GM19468 (cell line): Measurements from ENCODE around the gene ZNF436.

Experiments
- ATAC-seq: cut with Tn5 transposase; IDR thresholded peaks from one replicate; pipeline ENCODE4 v1.9.1; 2021; ENCODE audit warnings: mild to moderate bottlenecking, moderate library complexity, moderate number of reproducible peaks; ENCODE audit not compliant: unreplicated experiment; ENCODE audit errors: extremely low read depth

The ZNF436 gene

GRCh38 chr1:23367791-23368561 lies 1.7 kb downstream of the ZNF436 start:
- ATAC-seq = peak; percentile 90

GRCh38 chr1:23367451-23367790 lies 2.2 kb downstream of the ZNF436 start:
- ATAC-seq = no peak

- no peak for ATAC-seq
Measured at GRCh38 chr1:23366598-23366997, 3.0 kb downstream of the ZNF436 start.

DNA sequence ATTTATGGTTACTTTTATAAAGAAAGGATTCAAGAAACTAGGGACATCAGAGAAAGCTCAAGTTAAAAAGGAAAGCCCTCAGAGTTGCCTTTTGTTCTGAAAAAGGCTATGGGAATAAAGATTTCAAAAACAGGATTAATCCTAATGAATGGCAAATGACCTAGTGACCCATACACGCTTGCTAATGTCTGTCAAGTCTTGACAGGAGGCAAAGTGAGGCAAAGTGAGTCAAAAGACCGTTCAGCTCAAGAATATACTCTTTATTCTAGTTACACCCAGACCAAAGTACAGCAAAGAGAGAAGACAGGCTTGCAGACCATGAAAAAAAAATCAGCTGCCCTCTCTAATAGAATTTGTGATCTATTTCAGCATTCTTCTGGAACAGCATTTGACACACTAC lies 3.5 kb downstream of the ZNF436 start:
- ATAC-seq = no peak

GRCh38 chr1:23362218-23362713 lies 7.4 kb downstream of the ZNF436 start:
- ATAC-seq = no peak

DNA sequence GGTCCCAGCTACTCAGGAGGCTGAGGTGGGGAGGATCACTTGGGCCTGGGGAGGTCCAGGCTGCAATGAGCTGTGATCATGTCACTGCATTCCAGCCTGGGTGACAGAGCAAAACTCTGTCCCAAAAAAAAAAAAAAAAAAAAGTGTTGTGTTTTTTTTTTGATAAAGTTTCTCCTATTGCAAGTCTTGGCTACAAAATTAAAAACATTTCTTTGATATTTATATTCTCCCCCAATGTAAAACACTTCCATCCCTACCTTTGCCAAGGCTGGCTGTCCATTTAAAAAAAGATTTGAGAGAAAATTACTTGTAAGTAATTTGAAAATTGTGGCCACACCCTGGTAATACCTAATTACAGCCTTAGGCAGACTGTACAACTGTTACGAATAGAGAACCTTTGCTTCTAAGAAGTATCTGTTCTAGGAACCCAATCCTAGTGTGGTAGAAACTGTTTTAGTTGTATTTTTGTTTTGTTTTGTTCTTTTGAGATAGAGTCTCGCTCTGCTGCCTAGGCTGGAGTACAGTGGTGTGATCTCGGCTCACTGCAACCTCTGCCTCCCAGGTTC lies 11.2 kb downstream of the ZNF436 start:
- ATAC-seq = no peak

DNA sequence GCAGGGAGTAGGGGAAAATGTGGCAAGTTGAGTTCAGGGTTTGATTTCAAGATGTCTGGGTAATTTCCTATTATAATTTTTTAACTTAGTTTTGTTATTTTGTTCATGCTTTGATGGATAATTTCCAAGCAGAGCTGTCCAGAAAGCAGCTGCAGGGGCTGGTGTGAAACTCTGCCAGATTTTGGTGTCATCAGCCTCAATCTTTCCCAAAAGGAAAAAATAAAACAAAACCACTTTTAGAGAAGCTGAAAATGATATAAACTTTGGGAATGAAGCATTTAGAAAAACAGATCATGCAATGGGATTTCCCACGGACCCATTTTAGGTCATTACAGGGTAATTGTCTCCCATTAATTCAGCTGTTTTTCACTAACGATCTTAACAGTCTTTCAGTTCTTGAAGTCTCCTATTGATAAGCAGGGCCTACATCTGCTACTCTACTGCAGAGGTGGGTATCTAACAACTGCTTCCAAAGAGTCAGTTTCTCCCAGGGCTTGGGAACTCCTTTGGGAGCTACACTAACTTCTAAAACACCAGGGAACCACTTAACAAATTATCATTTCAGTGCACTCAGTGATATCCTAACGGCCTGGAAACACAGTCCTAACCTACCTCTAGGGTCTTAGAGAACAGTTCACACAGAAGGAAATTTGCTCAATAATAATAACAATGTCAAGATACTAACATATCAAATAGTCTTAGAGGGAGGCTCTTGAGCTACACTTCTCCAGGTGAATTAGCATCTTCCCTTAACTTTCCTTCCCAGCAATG lies 12.3 kb downstream of the ZNF436 start:
- no peak for ATAC-seq

DNA sequence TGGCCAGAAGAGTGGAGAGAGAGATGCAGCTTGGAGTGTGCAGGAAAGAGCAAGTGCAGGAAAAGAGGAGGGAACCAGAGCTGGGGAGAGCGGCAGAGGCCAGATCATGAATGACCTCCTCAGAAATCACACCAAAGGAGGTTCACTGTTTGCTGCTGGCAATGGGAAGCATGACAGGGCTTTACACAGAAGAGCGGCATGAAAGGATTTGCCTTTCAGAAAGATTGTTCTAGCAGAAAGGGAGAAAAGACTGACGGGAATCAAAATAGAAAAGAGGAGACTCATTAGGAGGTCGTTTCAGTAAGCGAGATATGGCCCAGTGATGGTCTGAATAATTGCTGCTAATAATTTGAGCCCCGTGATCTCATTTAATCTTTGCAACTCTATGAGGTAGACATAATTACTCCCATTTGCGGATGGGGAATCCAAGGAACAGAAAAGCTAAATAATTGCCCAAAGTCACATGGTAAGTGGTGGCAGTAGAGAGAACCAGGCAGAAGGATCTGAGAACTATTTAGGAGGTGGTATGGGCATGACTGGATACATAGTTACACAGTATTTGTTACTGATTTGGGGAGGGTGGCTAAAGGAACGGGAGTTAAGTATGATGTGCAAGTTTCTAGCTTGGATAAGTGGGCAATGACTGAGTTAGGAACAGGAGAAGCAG lies 13.0 kb downstream of the ZNF436 start:
- no peak for ATAC-seq

DNA sequence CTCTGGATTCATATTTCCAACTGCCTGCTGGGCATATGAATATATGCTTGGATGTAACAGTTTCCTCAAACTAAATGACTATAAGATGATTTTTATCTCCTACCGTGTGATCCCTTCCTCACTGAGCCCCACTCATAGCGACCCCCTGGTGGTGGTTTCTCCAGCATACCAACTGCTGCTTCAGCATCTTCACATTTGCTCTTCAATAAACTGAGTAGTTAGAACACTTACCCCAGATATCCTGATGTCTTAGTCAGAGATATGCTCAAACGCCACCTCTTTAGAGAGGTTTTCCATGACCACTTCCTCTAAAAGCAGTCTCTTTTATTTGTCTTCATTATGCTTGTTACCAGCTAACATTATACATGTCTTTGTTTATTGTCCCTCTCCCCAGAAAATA lies 15.4 kb downstream of the ZNF436 start:
- ATAC-seq = no peak

DNA sequence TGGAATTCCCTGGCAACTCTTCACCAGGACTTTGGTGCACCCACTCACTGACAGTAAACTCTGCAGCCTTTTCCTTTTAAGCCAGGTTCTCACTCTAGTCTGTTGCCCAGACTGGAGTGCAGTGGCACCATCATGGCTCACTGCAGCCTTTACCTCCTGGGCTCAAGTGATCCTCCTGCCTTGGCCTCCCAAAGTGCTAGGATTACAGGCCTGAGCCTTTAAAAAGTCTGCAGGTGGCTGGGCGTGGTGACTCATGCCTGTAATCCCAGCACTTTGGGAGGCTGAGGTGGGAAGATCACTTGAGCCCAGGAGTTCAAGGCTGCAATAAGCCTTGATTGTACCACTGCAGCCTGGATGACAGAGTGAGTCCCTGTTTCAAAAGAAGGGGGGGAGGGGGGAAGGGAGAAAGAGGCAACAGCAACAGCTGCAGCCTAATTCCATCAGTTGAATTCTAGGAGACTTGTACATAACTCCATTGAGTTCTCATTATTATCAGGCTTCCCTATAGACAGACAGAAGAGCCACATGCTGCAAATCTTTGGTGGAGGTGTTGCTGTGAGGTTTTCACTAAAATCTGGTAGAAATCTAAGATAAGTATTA lies 17.4 kb downstream of the ZNF436 start:
- no peak for ATAC-seq

DNA sequence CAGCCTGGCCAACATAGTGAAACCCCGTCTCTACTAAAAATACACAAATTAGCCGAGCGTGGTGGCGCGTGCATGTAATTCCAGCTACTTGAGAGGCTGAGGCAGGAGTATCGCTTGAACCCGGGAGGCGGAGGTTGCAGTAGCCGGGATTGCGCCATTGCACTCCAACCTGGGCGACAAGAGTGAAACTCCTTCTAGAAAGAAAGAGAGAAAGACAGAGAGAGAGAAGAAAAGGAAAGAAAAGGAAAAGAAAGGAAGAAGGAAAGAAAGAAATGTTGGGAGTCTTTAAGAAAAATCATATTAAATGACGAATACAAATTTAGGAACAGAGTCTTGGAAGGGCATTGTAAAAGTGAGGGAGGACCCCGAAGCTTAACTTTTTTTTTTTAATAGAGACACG lies 23.7 kb downstream of the ZNF436 start:
- ATAC-seq = no peak

- ATAC-seq = no peak
Measured at GRCh38 chr1:23344987-23345472, 24.6 kb downstream of the ZNF436 start.

- peak; percentile 58 for ATAC-seq
Measured at GRCh38 chr1:23344111-23344986, 25.3 kb downstream of the ZNF436 start, which contains the start of gene HNRNPR. TSS of gene HNRNPR (minus strand) at chr1:23344284. CDS start at chr1:23341008, 3,276 bp downstream.

DNA sequence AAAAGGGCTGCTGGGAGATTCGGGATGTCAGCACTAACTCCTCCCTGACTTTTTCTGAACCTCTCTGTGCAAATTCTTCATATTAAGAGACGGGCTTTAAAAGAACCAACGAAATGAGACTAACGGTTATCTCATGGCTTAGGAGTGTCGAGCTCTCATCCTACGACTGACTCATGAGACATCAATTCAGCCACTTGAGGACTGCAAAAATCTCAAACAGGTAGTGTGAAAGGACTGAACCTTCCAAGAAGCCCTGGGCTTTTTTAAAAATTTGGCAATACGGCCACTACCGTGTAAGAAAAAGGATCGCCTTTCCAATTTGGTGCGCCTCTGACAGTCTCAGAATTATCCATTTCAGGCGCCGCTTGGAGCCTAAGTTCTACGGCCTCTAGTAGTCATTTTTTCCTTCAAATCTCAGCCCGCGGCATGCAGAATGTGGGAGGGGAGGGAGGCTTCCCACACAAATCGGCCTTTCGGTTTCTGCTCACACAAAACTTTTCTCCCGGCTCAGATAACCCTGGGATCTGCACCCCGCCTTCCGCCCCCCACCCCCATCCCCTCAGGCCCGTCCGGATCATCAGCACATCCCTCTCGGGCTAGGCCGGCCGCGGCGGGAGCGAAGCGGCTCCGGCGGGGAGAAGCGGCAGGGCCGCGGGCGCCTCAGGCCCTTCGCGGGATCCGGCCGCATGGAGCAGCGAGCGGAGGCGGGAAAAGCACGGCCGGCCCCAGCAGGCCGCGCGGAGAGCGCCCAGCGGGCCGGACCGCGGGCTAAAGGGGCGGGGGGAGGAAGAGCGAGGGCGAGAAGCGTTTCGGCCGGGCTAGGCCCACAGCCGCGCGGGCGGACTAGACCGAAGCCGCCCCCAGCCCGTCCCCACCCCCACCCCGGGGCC lies 26.2 kb downstream of the ZNF436 start:
- no peak for ATAC-seq

- ATAC-seq = no peak
Measured at GRCh38 chr1:23341931-23342692, 27.5 kb downstream of the ZNF436 start.

DNA sequence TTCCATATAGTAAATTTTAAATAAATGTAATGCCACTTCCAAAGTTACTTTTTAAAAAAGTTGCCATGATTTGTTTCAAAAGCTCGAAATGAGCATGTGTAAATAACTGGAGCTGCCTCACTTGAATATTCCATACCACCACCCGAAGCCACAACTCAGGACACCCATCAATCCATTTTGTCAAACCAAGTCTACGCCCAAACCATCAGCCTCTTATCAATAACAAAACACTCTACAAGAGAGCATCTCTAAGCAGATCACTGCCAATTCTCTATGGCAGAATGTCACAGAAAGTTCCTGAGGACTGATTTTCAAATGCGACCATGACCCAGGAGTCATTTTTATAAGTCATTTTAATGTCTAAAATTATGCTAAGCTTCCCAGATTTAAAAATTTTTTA lies 30.0 kb downstream of the ZNF436 start:
- ATAC-seq = no peak

- no peak for ATAC-seq
Measured at GRCh38 chr1:23337869-23338268, 31.8 kb downstream of the ZNF436 start.
